Choroid plexus epithelial cell (primary cell): Measurements from ENCODE around the gene EXOC4.

Experiments
- DNase-seq: peaks from one replicate; pipeline ENCODE4 v3.0.0-alpha.2; 2010; ENCODE audit warnings: low read depth
- H3K4me3 ChIP-seq: 2 replicates; pipeline ENCODE4 v1.5.1; 2011; ENCODE audit warnings: low read depth, mild to moderate bottlenecking, control low read depth, low read length, moderate library complexity
- CTCF ChIP-seq: conservative IDR thresholded peaks from 2 replicates; pipeline ENCODE4 v1.5.1; 2011; ENCODE audit warnings: low read depth, mild to moderate bottlenecking, control low read depth, inconsistent platforms, low read length, moderate library complexity

EXOC4 gene

GRCh38 chr7:134042307-134042706 lies 789.4 kb downstream of the EXOC4 start:
- no peak overlapping the region for H3K4me3 ChIP-seq
- no peak for TF ChIP-seq CTCF
- DNase-seq, result no peak

DNA sequence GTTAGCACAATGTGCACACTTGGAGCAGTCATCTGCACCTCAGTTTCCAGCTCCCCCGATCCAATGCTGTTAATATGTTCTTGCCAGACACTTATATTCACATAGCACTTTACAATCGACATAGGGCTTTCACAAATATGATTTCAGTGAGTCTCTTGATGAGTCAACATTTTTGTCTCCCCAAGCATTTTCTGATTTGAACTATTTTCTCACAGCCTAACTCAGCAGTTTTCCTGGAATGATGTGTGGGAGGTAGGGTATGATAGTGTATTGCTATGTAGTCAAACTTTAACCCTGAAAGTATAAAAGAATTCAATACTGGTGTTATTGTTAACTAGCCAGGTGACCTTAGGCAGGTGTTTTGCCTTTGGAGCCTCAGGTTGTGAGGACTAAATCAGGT lies 791.8 kb downstream of the EXOC4 start:
- DNase-seq, result peak; percentile 61
- TF ChIP-seq CTCF, result no peak

DNA sequence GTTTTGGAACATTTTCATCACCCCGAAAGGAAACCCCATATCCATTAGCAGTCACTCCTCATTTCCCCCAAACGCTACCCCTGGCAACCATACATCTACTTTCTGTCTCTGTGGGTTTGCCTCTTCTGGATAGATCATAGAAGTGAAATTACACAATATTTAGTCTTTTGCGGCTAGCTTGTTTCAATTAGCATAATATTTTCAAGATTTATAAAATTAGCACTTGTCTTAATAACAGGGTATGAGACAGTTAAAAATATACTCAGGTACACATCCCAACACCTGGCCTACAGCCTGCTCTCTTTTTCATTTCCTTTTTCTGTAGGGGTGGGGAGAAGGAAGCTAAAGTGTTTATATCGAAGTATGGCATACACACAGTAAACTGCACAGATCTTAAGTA lies 792.8 kb downstream of the EXOC4 start:
- TF ChIP-seq CTCF, result no peak
- no peak for DNase-seq
- H3K4me3 ChIP-seq, result no peak overlapping the region

More for the DNA sequence above, 791.8 kb downstream of the EXOC4 start:
- H3K4me3 ChIP-seq, result no peak overlapping the region

- no peak for DNase-seq
- no peak for TF ChIP-seq CTCF
- no peak overlapping the region for H3K4me3 ChIP-seq
Measured at GRCh38 chr7:134046594-134047128, 793.8 kb downstream of the EXOC4 start.

DNA sequence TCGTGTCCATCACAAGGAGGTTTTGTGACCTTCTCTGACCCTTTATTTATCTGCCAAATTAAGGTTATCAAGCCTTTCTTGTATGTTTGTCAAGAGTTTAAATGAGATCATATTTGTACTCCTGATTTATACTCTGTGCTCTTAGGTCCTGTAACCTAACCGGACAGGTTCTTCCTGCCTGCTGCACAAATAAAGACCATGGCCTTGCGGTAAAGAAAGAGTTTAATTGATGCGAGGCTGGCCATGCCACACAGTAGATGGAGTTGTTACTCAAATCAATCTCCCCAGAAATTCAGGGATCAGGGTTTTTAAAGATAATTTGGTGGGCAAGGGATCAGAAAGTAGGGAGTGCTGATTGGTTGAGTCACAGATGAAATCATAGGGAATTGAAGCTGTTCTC lies 794.8 kb downstream of the EXOC4 start:
- no peak for TF ChIP-seq CTCF
- no peak overlapping the region for H3K4me3 ChIP-seq
- no peak for DNase-seq

DNA sequence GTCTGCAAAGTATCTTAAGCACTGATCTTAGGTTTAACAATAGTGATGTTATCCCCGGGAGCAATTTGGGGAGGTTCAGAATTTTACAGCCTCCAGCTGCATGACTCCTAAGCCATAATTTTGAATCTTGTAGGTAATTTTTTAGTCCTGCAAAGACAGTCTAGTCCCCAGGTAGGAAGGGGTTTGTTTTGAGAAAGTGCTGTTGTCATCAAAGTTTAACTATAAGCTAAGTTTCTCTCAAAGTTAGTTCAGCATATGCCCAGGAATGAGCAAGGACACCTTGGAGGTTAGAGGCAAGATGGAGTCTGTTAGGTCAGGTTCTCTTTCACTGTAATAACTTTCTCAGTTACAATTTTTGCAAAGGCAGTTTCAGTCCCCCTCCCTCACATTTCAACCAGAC lies 795.3 kb downstream of the EXOC4 start:
- DNase-seq, result no peak
- TF ChIP-seq CTCF, result no peak
- no peak overlapping the region for H3K4me3 ChIP-seq

DNA sequence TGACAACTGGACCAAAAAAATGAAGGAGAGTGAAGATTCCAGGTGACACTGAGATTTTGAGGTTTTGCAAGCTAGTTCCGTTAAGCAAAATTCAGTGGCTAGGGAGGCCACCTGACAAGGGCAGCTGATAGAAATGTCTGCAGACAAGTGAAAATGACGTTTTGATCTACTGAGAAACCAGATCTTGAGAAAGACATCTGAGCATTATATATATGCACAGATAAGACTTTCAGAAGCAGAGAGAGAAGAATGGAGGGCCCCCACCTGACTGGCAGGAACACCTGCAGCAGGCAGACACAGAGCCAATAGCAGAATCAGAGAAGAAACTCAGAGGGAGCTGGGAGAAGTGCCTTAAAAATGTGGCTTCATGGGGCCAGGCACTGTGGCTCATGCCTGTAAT lies 798.1 kb downstream of the EXOC4 start:
- no peak for TF ChIP-seq CTCF
- no peak for DNase-seq
- no peak overlapping the region for H3K4me3 ChIP-seq
